LNCaP clone FGC (cell line): ENCODE results near the gene EMP2.
"Not testable (repeated sequence)": the region's sequence is repeated elsewhere in the genome, so short reads cannot be mapped to it uniquely, and the experiment has no call there.

ENCODE experiments used
- DNase-seq: peaks from one replicate; pipeline ENCODE4 v3.0.0-alpha.2; 2011; ENCODE audit warnings: low read depth
- H3K4me3 ChIP-seq: 2 replicates; pipeline ENCODE4 v1.5.1; 2011; ENCODE audit warnings: mild to moderate bottlenecking, low read depth, low read length, control low read depth
- TF ChIP-seq, protein P1 (sequence below): IDR thresholded peaks from 2 replicates; pipeline ENCODE4 v1.5.1; 2012; ENCODE audit warnings: mild to moderate bottlenecking; ENCODE audit not compliant: control insufficient read depth, insufficient read depth; ENCODE audit errors: extremely low read depth

Gene EMP2

DNA sequence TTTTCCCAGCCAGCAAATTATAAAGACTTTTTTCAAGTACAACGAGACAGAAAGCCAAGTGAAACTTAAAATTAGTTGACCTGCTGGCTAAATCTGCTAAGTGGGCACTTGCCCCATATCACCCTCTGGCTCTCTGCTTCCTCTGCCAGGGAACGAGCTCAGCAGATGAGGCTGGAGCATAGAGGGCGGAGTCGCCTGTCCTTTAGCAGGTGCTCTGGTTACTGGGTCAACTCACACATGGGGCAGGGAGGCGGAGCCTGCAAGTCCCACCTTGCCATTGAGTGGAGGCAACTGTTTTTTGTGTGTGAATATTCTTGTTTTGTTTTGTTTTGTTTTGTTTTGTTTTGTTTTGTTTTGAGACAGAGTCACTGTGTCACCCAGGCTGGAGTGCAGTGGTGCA lies 62.5 kb downstream of the EMP2 start:
- TF ChIP-seq, protein P1, sequence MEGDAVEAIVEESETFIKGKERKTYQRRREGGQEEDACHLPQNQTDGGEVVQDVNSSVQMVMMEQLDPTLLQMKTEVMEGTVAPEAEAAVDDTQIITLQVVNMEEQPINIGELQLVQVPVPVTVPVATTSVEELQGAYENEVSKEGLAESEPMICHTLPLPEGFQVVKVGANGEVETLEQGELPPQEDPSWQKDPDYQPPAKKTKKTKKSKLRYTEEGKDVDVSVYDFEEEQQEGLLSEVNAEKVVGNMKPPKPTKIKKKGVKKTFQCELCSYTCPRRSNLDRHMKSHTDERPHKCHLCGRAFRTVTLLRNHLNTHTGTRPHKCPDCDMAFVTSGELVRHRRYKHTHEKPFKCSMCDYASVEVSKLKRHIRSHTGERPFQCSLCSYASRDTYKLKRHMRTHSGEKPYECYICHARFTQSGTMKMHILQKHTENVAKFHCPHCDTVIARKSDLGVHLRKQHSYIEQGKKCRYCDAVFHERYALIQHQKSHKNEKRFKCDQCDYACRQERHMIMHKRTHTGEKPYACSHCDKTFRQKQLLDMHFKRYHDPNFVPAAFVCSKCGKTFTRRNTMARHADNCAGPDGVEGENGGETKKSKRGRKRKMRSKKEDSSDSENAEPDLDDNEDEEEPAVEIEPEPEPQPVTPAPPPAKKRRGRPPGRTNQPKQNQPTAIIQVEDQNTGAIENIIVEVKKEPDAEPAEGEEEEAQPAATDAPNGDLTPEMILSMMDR, result no peak
- H3K4me3 ChIP-seq, result no peak overlapping the region
- DNase-seq, result no peak

DNA sequence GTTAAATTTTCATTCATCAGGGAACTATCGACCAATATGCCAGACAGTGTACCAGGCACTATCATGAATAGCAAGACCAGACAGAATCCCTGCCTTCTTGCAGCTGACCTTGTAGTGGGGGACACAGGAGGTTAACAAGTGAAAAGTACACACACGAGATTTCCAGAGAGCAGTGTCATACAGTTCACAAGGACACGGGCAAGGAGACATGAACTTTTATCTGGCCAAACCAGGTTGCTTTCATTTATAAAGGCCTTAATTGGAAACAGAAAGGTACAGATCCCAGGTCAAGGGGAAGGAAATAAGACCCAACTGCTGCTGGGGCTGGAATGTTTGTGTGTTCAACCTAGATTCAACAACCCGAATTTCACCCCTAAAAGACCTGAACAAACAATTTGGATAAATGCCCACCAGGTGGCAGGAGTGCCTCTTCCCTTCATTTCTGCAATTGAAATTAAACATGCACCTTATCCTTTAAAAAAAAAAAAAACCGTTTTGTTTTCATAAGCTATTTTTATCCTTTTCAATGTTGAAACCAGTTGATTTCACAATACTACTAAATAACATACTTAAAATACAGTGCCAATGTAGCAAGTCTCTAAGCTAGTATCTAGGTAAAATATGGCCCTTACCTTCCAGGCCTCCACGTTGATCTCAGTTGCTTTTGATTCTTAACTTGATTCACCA lies 65.9 kb downstream of the EMP2 start:
- TF ChIP-seq, protein P1, result peak; percentile 57
- no peak overlapping the region for H3K4me3 ChIP-seq
- peak; percentile 26 for DNase-seq

DNA sequence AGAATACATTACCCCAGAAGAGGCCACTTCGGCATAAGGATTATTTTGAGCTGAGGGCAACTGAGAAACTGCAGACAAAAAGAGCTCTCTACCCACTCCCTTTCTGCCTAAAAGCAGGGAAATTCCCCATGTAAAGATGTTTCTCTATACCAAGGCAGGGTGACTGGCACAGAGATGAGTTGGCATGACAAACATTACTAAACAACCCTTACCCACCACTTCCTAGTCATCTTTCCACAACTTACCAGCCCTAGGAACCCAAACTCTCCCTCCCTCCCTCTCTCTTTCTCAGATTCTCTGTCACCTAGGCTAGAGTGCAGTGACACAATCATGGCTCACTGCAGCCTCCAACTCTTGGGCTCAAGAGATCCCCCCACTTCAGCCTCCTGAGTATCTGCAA lies 68.6 kb downstream of the EMP2 start:
- TF ChIP-seq, protein P1, result no peak
- no peak overlapping the region for H3K4me3 ChIP-seq

DNA sequence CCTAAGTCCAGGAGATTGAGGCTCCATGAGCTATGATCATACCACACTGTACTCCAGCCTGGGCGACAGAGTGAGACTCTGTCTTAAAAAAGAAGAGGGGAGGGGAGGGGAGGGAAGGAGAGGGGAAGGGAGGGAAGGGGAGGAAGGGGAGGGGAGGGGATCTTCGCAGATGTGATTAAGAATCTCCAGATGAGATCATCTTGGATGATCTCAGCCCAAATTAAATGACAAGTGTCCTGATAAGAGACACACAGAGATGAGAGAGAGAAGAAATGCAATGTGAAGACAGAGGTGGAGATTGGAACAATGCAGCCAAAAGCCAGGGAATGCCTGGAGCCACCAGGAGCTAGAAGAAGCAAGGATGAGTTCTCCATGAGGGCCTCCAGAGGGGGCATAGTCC lies 70.1 kb downstream of the EMP2 start:
- DNase-seq, result no peak
- TF ChIP-seq, protein P1, result no peak
- no peak overlapping the region for H3K4me3 ChIP-seq

More for the DNA sequence above, 68.6 kb downstream of the EMP2 start:
- DNase-seq, result no peak

DNA sequence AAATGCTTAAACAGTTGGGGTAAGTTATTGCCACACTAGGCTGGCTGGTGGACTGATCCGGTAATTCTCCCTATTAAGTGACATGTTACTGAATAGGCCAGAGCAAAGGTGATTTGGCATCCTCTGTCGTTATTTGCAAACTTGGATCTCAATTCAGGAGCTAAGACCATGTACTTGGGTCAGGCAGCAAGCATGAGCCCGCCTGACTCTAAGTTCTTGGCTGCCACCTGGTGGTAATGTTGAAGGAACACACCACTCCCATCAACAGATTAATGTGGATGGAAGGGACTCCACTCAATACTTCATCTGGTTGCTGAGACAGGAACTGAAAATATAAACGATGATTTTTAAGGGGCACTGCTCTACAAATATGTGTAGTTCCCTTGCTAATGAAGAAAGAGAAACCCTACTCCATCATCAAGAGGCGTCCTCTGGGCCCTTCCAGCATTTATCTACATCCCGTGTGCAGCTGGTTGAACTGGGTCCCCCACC lies 70.8 kb downstream of the EMP2 start:
- TF ChIP-seq, protein P1, result peak; percentile 90
- peak; percentile 57 for DNase-seq
- no peak overlapping the region for H3K4me3 ChIP-seq

DNA sequence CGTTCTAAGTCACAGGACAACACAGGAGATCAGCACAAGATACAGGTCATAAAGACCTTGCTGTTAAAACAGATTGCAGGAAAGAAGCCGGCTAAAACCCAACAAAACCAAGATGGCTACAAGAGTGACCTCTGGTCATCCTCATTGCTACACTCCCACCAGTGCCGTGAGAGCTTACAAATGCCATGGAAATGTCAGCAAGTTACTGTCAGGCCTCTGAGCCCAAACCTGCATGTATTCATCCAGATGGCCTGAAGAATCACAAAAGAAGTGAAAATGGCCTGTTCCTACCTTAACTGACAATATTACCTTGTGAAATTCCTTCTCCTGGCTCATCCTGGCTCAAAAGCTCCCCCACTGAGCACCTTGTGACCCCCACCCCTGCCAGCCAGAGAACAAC lies 75.1 kb downstream of the EMP2 start:
- DNase-seq, H3K4me3 ChIP-seq: not testable (repeated sequence)

DNA sequence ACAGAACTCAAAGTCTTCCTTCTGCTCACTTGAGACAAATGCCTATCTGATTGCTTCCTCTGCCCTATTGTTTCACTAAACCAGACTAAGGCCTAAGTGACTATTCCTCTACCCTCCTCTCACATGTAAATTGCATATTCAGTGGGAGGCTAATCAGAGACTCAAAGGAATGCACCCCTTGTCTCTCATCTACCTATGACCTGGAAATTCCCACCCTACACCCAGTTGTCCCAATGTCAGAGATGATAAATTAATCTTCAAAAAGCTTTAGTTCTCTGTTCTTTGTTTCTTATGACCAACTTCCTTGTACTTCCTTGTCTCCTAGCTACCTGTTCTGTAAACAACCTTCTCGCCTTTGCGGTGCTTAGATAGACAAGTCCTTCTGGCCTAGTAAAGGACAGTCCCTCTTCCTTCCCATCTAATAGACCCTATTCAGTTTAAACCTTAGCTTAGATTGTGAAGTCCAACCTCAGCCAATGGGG lies 76.0 kb downstream of the EMP2 start:
- DNase-seq, result no peak
- TF ChIP-seq, protein P1, result no peak
- H3K4me3 ChIP-seq, result no peak overlapping the region
